Measurements from ENCODE around the gene LIX1L. TPM values are rescaled to one million over a fixed set of nuclear protein-coding genes. Genes with fewer than 3 reads are reported as not detected.

LIX1L gene
- total and polyA plus RNA-seq, 2 of the 13 experiments (the other 11 are each of a cell fraction or from before 2014, with no cell fraction given): 8.1 to 24.9 TPM

- TF ChIP-seq ZNF280D (CRISPR knock-in tag; IDR thresholded peaks at IDR 0.05) (peak; percentile 86; the same call in 1 of the 2 replicates), ZNF556 (CRISPR knock-in tag; IDR thresholded peaks at IDR 0.05; ENCODE audit: borderline replicate concordance) (no peak; the same call in 1 of the 2 replicates), ISX (CRISPR knock-in tag; conservative IDR thresholded peaks at IDR 0.05) (no peak), MAFF (IDR thresholded peaks at IDR 0.05; ENCODE audit: low read depth, low read length) (no peak), ZFP37 (CRISPR knock-in tag; IDR thresholded peaks at IDR 0.05; ENCODE audit: borderline replicate concordance) (no peak), STAG1 (CRISPR knock-in tag; IDR thresholded peaks at IDR 0.05) (no peak), CEBPB (IDR thresholded peaks at IDR 0.05; ENCODE audit: borderline replicate concordance, low read depth, low read length) (no peak), TEAD3 (CRISPR knock-in tag; optimal IDR thresholded peaks at IDR 0.05; ENCODE audit: borderline replicate concordance) (peak; percentile 38), ZSCAN9 (CRISPR knock-in tag; IDR thresholded peaks at IDR 0.05; ENCODE audit: borderline replicate concordance) (peak; percentile 37; the same call in 1 of the 2 replicates), ZBTB21 (CRISPR knock-in tag; IDR thresholded peaks at IDR 0.05) (no peak; the same call in 1 of the 2 replicates), CENPT (CRISPR knock-in tag; IDR thresholded peaks at IDR 0.05; ENCODE audit: low read depth) (no peak), JDP2 (CRISPR knock-in tag; IDR thresholded peaks at IDR 0.05; ENCODE audit: borderline replicate concordance) (no peak), IRF2 (CRISPR knock-in tag; IDR thresholded peaks at IDR 0.05) (peak; percentile 51), ZNF792 (CRISPR knock-in tag; IDR thresholded peaks at IDR 0.05) (peak; percentile 67; the same call in 1 of the 2 replicates)
- TF ChIP-seq, protein P1, sequence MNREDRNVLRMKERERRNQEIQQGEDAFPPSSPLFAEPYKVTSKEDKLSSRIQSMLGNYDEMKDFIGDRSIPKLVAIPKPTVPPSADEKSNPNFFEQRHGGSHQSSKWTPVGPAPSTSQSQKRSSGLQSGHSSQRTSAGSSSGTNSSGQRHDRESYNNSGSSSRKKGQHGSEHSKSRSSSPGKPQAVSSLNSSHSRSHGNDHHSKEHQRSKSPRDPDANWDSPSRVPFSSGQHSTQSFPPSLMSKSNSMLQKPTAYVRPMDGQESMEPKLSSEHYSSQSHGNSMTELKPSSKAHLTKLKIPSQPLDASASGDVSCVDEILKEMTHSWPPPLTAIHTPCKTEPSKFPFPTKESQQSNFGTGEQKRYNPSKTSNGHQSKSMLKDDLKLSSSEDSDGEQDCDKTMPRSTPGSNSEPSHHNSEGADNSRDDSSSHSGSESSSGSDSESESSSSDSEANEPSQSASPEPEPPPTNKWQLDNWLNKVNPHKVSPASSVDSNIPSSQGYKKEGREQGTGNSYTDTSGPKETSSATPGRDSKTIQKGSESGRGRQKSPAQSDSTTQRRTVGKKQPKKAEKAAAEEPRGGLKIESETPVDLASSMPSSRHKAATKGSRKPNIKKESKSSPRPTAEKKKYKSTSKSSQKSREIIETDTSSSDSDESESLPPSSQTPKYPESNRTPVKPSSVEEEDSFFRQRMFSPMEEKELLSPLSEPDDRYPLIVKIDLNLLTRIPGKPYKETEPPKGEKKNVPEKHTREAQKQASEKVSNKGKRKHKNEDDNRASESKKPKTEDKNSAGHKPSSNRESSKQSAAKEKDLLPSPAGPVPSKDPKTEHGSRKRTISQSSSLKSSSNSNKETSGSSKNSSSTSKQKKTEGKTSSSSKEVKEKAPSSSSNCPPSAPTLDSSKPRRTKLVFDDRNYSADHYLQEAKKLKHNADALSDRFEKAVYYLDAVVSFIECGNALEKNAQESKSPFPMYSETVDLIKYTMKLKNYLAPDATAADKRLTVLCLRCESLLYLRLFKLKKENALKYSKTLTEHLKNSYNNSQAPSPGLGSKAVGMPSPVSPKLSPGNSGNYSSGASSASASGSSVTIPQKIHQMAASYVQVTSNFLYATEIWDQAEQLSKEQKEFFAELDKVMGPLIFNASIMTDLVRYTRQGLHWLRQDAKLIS (CRISPR knock-in tag; IDR thresholded peaks at IDR 0.05): no peak
- TF ChIP-seq, protein P2, sequence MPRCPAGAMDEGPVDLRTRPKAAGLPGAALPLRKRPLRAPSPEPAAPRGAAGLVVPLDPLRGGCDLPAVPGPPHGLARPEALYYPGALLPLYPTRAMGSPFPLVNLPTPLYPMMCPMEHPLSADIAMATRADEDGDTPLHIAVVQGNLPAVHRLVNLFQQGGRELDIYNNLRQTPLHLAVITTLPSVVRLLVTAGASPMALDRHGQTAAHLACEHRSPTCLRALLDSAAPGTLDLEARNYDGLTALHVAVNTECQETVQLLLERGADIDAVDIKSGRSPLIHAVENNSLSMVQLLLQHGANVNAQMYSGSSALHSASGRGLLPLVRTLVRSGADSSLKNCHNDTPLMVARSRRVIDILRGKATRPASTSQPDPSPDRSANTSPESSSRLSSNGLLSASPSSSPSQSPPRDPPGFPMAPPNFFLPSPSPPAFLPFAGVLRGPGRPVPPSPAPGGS (CRISPR knock-in tag; IDR thresholded peaks at IDR 0.05): no peak
- TF ChIP-seq, protein P3, sequence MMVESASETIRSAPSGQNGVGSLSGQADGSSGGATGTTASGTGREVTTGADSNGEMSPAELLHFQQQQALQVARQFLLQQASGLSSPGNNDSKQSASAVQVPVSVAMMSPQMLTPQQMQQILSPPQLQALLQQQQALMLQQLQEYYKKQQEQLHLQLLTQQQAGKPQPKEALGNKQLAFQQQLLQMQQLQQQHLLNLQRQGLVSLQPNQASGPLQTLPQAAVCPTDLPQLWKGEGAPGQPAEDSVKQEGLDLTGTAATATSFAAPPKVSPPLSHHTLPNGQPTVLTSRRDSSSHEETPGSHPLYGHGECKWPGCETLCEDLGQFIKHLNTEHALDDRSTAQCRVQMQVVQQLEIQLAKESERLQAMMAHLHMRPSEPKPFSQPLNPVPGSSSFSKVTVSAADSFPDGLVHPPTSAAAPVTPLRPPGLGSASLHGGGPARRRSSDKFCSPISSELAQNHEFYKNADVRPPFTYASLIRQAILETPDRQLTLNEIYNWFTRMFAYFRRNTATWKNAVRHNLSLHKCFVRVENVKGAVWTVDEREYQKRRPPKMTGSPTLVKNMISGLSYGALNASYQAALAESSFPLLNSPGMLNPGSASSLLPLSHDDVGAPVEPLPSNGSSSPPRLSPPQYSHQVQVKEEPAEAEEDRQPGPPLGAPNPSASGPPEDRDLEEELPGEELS (CRISPR knock-in tag; IDR thresholded peaks at IDR 0.05): no peak
- TF ChIP-seq, protein P4, sequence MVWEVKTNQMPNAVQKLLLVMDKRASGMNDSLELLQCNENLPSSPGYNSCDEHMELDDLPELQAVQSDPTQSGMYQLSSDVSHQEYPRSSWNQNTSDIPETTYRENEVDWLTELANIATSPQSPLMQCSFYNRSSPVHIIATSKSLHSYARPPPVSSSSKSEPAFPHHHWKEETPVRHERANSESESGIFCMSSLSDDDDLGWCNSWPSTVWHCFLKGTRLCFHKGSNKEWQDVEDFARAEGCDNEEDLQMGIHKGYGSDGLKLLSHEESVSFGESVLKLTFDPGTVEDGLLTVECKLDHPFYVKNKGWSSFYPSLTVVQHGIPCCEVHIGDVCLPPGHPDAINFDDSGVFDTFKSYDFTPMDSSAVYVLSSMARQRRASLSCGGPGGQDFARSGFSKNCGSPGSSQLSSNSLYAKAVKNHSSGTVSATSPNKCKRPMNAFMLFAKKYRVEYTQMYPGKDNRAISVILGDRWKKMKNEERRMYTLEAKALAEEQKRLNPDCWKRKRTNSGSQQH (CRISPR knock-in tag; IDR thresholded peaks at IDR 0.05; ENCODE audit: low read depth): peak; percentile 49; the same call in 1 of the 2 replicates
Observed at GRCh38 chr1:145927063-145927886, 30.5 kb downstream of the LIX1L start, which contains the start of gene RBM8A (continued).

Data from HepG2 (cell line).